ENCODE results near the gene PLXNA3. TPM values are rescaled to one million over a fixed set of nuclear protein-coding genes. Genes with fewer than 3 reads are reported as not detected.

PLXNA3 gene
- total RNA-seq, 1 experiment from 2014 or later: 128 TPM

GRCh38 chrX:154446430-154446829 lies 11.7 kb upstream of the PLXNA3 start:
- ATAC-seq: no peak
- Histone ChIP-seq H3K27me3 (ENCODE audit: control insufficient read depth, insufficient read depth, low read length) (no peaks in the 10 kb centered on the region), H3K9me3 (ENCODE audit: control insufficient read depth, insufficient read depth, low read depth, low read length) (no peaks in the 10 kb centered on the region), H3K4me3 (ENCODE audit: low read depth in 2 of 2, low read length in 2 of 2) (no peak overlapping the region), H3K36me3 (ENCODE audit: control insufficient read depth, insufficient read depth, low read length) (peaks cover 2% of the 10 kb centered on the region; the same call in 1 of the 2 replicates), H3K4me1 (ENCODE audit: control insufficient read depth, insufficient read depth, low read length) (peaks cover 26% of the 10 kb centered on the region), H3K27ac (ENCODE audit: low read length) (no peak overlapping the region)
- intact Hi-C loops (cut with micrococcal nuclease; ENCODE audit: unreplicated experiment) (no loop called here), in situ Hi-C loops (cut with HindIII; ENCODE audit: low pct_unique_long_range_greater_than_20kb, low sequenced_read_pairs) (no loop called here)
- ChIA-PET CTCF (no interaction called here), POLR2A (interaction anchor here (0.5 kb wide), 1 partner anchor 91 kb away, joined by 3 read pairs; no protein-coding TSS in a partner anchor)
- no TSS peak for BruUV-seq (replicated peaks)
- TF ChIP-seq TCF7L2 (IDR thresholded peaks at IDR 0.05; ENCODE audit: low read depth, low read length) (no peak), REST (IDR thresholded peaks at IDR 0.05; ENCODE audit: insufficient read depth in 1 of 2, low read depth in 2 of 2, low read length in 1 of 2) (no peak), CTCF (IDR thresholded peaks at IDR 0.05) (no peak), POLR2AphosphoS5 (IDR thresholded peaks at IDR 0.05; ENCODE audit: low read depth, low read length) (no peak), SIN3A (IDR thresholded peaks at IDR 0.05; ENCODE audit: borderline replicate concordance, insufficient read depth, low read depth, low read length) (no peak)
- no peak for DNase-seq (ENCODE audit: low read depth, low spot score)

- CTCF ChIA-PET: no interaction called here
- intact Hi-C loops (cut with micrococcal nuclease; ENCODE audit: unreplicated experiment): no loop called here
- TF ChIP-seq REST (IDR thresholded peaks at IDR 0.05; ENCODE audit: insufficient read depth in 1 of 2, low read depth in 2 of 2, low read length in 1 of 2) (no peak), POLR2AphosphoS5 (IDR thresholded peaks at IDR 0.05; ENCODE audit: low read depth, low read length) (no peak), TCF7L2 (IDR thresholded peaks at IDR 0.05; ENCODE audit: low read depth, low read length) (no peak)
- H3K4me3 ChIP-seq (ENCODE audit: low read depth in 2 of 2, low read length in 2 of 2): no peak overlapping the region
- peaks cover 12% of the 10 kb centered on the region for H3K4me1 ChIP-seq (ENCODE audit: control insufficient read depth, insufficient read depth, low read length)
- H3K36me3 ChIP-seq (ENCODE audit: control insufficient read depth, insufficient read depth, low read length): peaks cover 2% of the 10 kb centered on the region; the same call in 1 of the 2 replicates
- BruUV-seq (replicated peaks): no TSS peak
- POLR2A ChIA-PET: interaction anchor here (0.6 kb wide), 1 partner anchor 26 kb away, joined by 7 read pairs; no protein-coding TSS in a partner anchor
- H3K9me3 ChIP-seq (ENCODE audit: control insufficient read depth, insufficient read depth, low read depth, low read length): no peaks in the 10 kb centered on the region
- no peak overlapping the region for H3K27ac ChIP-seq (ENCODE audit: low read length)
- DNase-seq (ENCODE audit: low read depth, low spot score) (no peak), ATAC-seq (no peak)
- in situ Hi-C loops (cut with HindIII; ENCODE audit: low pct_unique_long_range_greater_than_20kb, low sequenced_read_pairs): no loop called here
- H3K27me3 ChIP-seq (ENCODE audit: control insufficient read depth, insufficient read depth, low read length): no peaks in the 10 kb centered on the region
These were observed 9.6 kb upstream of the PLXNA3 start for GRCh38 chrX:154448484-154448883.

Measured in Panc1 (cell line).